Osteoblast (primary cell): ENCODE results near the gene PLAAT3. TPM values are rescaled to one million over a fixed set of nuclear protein-coding genes. Genes with fewer than 3 reads are reported as not detected.

ENCODE experiments used
- DNase-seq: peaks from one replicate; pipeline ENCODE4 v3.0.0; 2011; ENCODE audit warnings: low spot score, mixed read lengths; ENCODE audit not compliant: insufficient read length; ENCODE audit errors: missing footprints
- H2AFZ ChIP-seq: 2 replicates; pipeline ENCODE4 v1.6.0; 2011; ENCODE audit warnings: mild to moderate bottlenecking, low read length
- H3K27ac ChIP-seq: 2 replicates; pipeline ENCODE4 v1.5.1; 2011; ENCODE audit warnings: mild to moderate bottlenecking, low read depth, low read length, moderate library complexity
- H3K27me3 ChIP-seq: 2 replicates; pipeline ENCODE4 v1.6.0; 2012; ENCODE audit warnings: mild to moderate bottlenecking, control low read depth, inconsistent platforms, low read length, moderate library complexity; ENCODE audit not compliant: insufficient read depth
- H3K36me3 ChIP-seq: 2 replicates; pipeline ENCODE4 v1.5.1; 2011; ENCODE audit warnings: mild to moderate bottlenecking, low read length, control low read depth, moderate library complexity; ENCODE audit not compliant: insufficient read depth
- H3K4me1 ChIP-seq: 2 replicates; pipeline ENCODE4 v1.5.1; 2011; ENCODE audit warnings: mild to moderate bottlenecking, low read length, control low read depth, moderate library complexity; ENCODE audit not compliant: insufficient read depth
- H3K4me2 ChIP-seq: 2 replicates; pipeline ENCODE4 v1.6.0; 2011; ENCODE audit warnings: mild to moderate bottlenecking, low read length; ENCODE audit not compliant: insufficient read depth
- H3K4me3 ChIP-seq: fragments of 200-600 bp; sonication (generic); 3 replicates; pipeline ENCODE4 v1.5.1; 2012; ENCODE audit warnings: mild to moderate bottlenecking, low read length, inconsistent platforms; ENCODE audit not compliant: insufficient read depth
- H3K79me2 ChIP-seq: 2 replicates; pipeline ENCODE4 v1.6.0; 2012; ENCODE audit warnings: mild to moderate bottlenecking, low read length, control low read depth, inconsistent platforms; ENCODE audit not compliant: insufficient read depth
- H3K9me3 ChIP-seq: 2 replicates; pipeline ENCODE4 v1.5.1; 2011; ENCODE audit warnings: low read depth, low read length, control low read depth
- H4K20me1 ChIP-seq: 2 replicates; pipeline ENCODE4 v1.6.0; 2012; ENCODE audit warnings: mild to moderate bottlenecking, low read length, control low read depth; ENCODE audit not compliant: insufficient read depth
- CTCF ChIP-seq: IDR thresholded peaks from 2 replicates; pipeline ENCODE4 v1.5.1; 2011; ENCODE audit warnings: mild to moderate bottlenecking, low read depth, low read length, moderate library complexity; ENCODE audit errors: extremely low read depth
- total RNA-seq: library from RNA; depleted of rRNA; stranded (reverse); fragments of >200 nt; gene quantifications from 2 replicates; pipeline ENCODE4 v1.2.3, GENCODE V29; 2012

PLAAT3 gene
- total RNA-seq, 1 donor = 34.4 TPM

GRCh38 chr11:63613517-63614135 is 607 bp downstream of the PLAAT3 start:
- Histone ChIP-seq H3K27ac (peak overlapping the region; percentile 25), H2AFZ (peak overlapping the region; percentile 88), H3K36me3 (no peaks in the 10 kb centered on the region), H3K27me3 (no peaks in the 10 kb centered on the region), H3K9me3 (no peaks in the 10 kb centered on the region), H4K20me1 (no peaks in the 10 kb centered on the region), H3K79me2 (peaks cover 16% of the 10 kb centered on the region), H3K4me1 (peaks cover 44% of the 10 kb centered on the region), H3K4me2 (peak overlapping the region; percentile 93), H3K4me3 (peak overlapping the region; percentile 86)
- peak; percentile 77 for DNase-seq
- no peak for TF ChIP-seq CTCF

- H3K27ac ChIP-seq = no peak overlapping the region
- H4K20me1 ChIP-seq = no peaks in the 10 kb centered on the region
- H3K79me2 ChIP-seq = peaks cover 24% of the 10 kb centered on the region
- H3K4me3 ChIP-seq = no peak overlapping the region
- H3K36me3 ChIP-seq = no peaks in the 10 kb centered on the region
- H3K27me3 ChIP-seq = no peaks in the 10 kb centered on the region
- no peak for DNase-seq
- no peak for TF ChIP-seq CTCF
- H2AFZ ChIP-seq = no peak overlapping the region
- H3K9me3 ChIP-seq = no peaks in the 10 kb centered on the region
- peak overlapping the region; percentile 64 for H3K4me2 ChIP-seq
- peaks cover 51% of the 10 kb centered on the region for H3K4me1 ChIP-seq
Observed at GRCh38 chr11:63612181-63612580, 2.1 kb downstream of the PLAAT3 start.

- Histone ChIP-seq H3K27ac (peak overlapping the region; percentile 73), H3K36me3 (no peaks in the 10 kb centered on the region), H3K4me2 (peak overlapping the region; percentile 63), H3K4me1 (peaks cover 51% of the 10 kb centered on the region), H3K27me3 (no peaks in the 10 kb centered on the region), H3K79me2 (peaks cover 32% of the 10 kb centered on the region), H4K20me1 (no peaks in the 10 kb centered on the region), H3K4me3 (no peak overlapping the region), H3K9me3 (no peaks in the 10 kb centered on the region), H2AFZ (no peak overlapping the region)
- no peak for TF ChIP-seq CTCF
- DNase-seq = no peak
Observed at GRCh38 chr11:63611395-63611747, 2.9 kb downstream of the PLAAT3 start.

- peaks cover 36% of the 10 kb centered on the region for H3K79me2 ChIP-seq
- peak overlapping the region; percentile 73 for H3K27ac ChIP-seq
- H3K4me3 ChIP-seq = peak overlapping the region; percentile 36
- peak; percentile 68 for DNase-seq
- peaks cover 51% of the 10 kb centered on the region for H3K4me1 ChIP-seq
- no peaks in the 10 kb centered on the region for H3K9me3 ChIP-seq
- H4K20me1 ChIP-seq = no peaks in the 10 kb centered on the region
- peak overlapping the region; percentile 63 for H3K4me2 ChIP-seq
- no peaks in the 10 kb centered on the region for H3K36me3 ChIP-seq
- peak overlapping the region; percentile 20 for H2AFZ ChIP-seq
- TF ChIP-seq CTCF = no peak
- H3K27me3 ChIP-seq = no peaks in the 10 kb centered on the region
Observed at GRCh38 chr11:63610604-63611394, 3.4 kb downstream of the PLAAT3 start.
